HEK293 (cell line): ENCODE results near the gene CLCN1.

ENCODE experiments used
- GLI2 ChIP-seq: fragments of 450-650 bp; formaldehyde crosslinking; IDR thresholded peaks from 2 replicates; pipeline ENCODE4; 2017; ENCODE audit warnings: missing biosample characterization, missing genetic modification characterization, low read depth, borderline replicate concordance
- GLIS2 ChIP-seq: fragments of 450-650 bp; formaldehyde crosslinking; IDR thresholded peaks from 2 replicates; pipeline ENCODE4 v1.5.1; 2016; ENCODE audit warnings: missing biosample characterization, missing genetic modification characterization
- HOXD13 ChIP-seq: sonication (generic); formaldehyde crosslinking; IDR thresholded peaks from 2 replicates; pipeline ENCODE4 v1.8.0; 2022; ENCODE audit warnings: missing genetic modification reagents, borderline replicate concordance
- KLF1 ChIP-seq: fragments of 450-650 bp; formaldehyde crosslinking; IDR thresholded peaks from 2 replicates; pipeline ENCODE4 v1.5.1; 2016; ENCODE audit warnings: missing biosample characterization, missing genetic modification characterization
- PRDM6 ChIP-seq: fragments of 450-650 bp; formaldehyde crosslinking; IDR thresholded peaks from 2 replicates; pipeline ENCODE4 v1.5.1; 2017; ENCODE audit warnings: missing biosample characterization, missing genetic modification characterization
- REPIN1 ChIP-seq: fragments of 450-650 bp; formaldehyde crosslinking; IDR thresholded peaks from 2 replicates; pipeline ENCODE4 v1.5.1; 2017; ENCODE audit warnings: missing biosample characterization, missing genetic modification characterization, low read depth
- REST ChIP-seq: fragments of 450-650 bp; formaldehyde crosslinking; IDR thresholded peaks from 2 replicates; pipeline ENCODE4 v1.5.1; 2016; ENCODE audit warnings: missing biosample characterization, missing genetic modification characterization
- ZBTB21 ChIP-seq: fragments of 450-650 bp; formaldehyde crosslinking; IDR thresholded peaks from 2 replicates; pipeline ENCODE4 v1.5.1; 2017; ENCODE audit warnings: missing biosample characterization, missing genetic modification characterization
- ZNF157 ChIP-seq: fragments of 450-650 bp; formaldehyde crosslinking; IDR thresholded peaks from 2 replicates; pipeline ENCODE4 v1.5.1; 2016; ENCODE audit warnings: missing biosample characterization, missing genetic modification characterization
- ZNF175 ChIP-seq: fragments of 450-650 bp; formaldehyde crosslinking; IDR thresholded peaks from 2 replicates; pipeline ENCODE4 v1.5.1; 2016; ENCODE audit warnings: missing biosample characterization, missing genetic modification characterization
- ZNF341 ChIP-seq: fragments of 450-650 bp; formaldehyde crosslinking; IDR thresholded peaks from 2 replicates; pipeline ENCODE4; 2016; ENCODE audit warnings: low read depth, missing biosample characterization, missing genetic modification characterization
- ZNF362 ChIP-seq: fragments of 450-650 bp; formaldehyde crosslinking; IDR thresholded peaks from 2 replicates; pipeline ENCODE4 v1.5.1; 2016; ENCODE audit warnings: missing biosample characterization, missing genetic modification characterization
- ZNF518A ChIP-seq: fragments of 450-650 bp; formaldehyde crosslinking; conservative IDR thresholded peaks from 2 replicates; pipeline ENCODE4 v1.5.1; 2016; ENCODE audit warnings: low read depth, missing biosample characterization, missing genetic modification characterization
- ZNF548 ChIP-seq: fragments of 450-650 bp; formaldehyde crosslinking; IDR thresholded peaks from 2 replicates; pipeline ENCODE4 v1.5.1; 2016; ENCODE audit warnings: missing biosample characterization, missing genetic modification characterization
- ZNF561 ChIP-seq: fragments of 450-650 bp; IDR thresholded peaks from 2 replicates; pipeline ENCODE4 v1.5.1; 2018; ENCODE audit warnings: missing biosample characterization, missing genetic modification characterization, borderline replicate concordance
- ZSCAN30 ChIP-seq: fragments of 450-650 bp; IDR thresholded peaks from 2 replicates; pipeline ENCODE4 v1.5.1; 2018; ENCODE audit warnings: missing biosample characterization, mild to moderate bottlenecking, missing genetic modification characterization, moderate library complexity
- TF ChIP-seq, protein P1 (sequence below): fragments of 450-650 bp; formaldehyde crosslinking; optimal IDR thresholded peaks from 2 replicates; pipeline ENCODE3; 2016; ENCODE audit warnings: missing biosample characterization, mild to moderate bottlenecking, missing genetic modification characterization
- TF ChIP-seq, protein P2 (sequence below): IDR thresholded peaks from 2 replicates; pipeline ENCODE4 v1.6.1; 2011; ENCODE audit warnings: mild to moderate bottlenecking, low read depth, low read length, borderline replicate concordance
- TF ChIP-seq, protein P3 (sequence below): fragments of 450-650 bp; formaldehyde crosslinking; conservative IDR thresholded peaks from 2 replicates; pipeline ENCODE4 v1.5.1; 2016; ENCODE audit warnings: low read depth, missing biosample characterization, missing genetic modification characterization

CLCN1 gene

GRCh38 chr7:143287935-143288826 lies 27.7 kb upstream of the CLCN1 start, which contains the start of gene CASP2 (continued):
- TF ChIP-seq REST (tag by site-specific recombination) (0 out of 2 replicates have a peak, but pooled peaks have one; percentile 37), ZNF561 (peak; percentile 25; the same call in 1 of the 2 replicates), ZNF175 (tag by site-specific recombination) (no peak), ZNF157 (tag by site-specific recombination) (no peak), ZNF548 (tag by site-specific recombination) (no peak), ZNF341 (tag by site-specific recombination) (peak; percentile 45; the same call in 1 of the 2 replicates), ZBTB21 (no peak), ZNF362 (tag by site-specific recombination) (no peak), ZSCAN30 (tag by site-specific recombination) (peak; percentile 75), PRDM6 (tag by site-specific recombination) (no peak), KLF1 (tag by site-specific recombination) (0 out of 2 replicates have a peak, but pooled peaks have one; percentile 51), HOXD13 (no peak), REPIN1 (tag by site-specific recombination) (no peak), GLIS2 (tag by site-specific recombination) (peak; percentile 97), ZNF518A (tag by site-specific recombination) (no peak), GLI2 (no peak)
- TF ChIP-seq, protein P1, sequence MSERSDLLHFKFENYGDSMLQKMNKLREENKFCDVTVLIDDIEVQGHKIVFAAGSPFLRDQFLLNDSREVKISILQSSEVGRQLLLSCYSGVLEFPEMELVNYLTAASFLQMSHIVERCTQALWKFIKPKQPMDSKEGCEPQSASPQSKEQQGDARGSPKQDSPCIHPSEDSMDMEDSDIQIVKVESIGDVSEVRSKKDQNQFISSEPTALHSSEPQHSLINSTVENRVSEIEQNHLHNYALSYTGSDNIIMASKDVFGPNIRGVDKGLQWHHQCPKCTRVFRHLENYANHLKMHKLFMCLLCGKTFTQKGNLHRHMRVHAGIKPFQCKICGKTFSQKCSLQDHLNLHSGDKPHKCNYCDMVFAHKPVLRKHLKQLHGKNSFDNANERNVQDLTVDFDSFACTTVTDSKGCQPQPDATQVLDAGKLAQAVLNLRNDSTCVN = peak; percentile 89
- TF ChIP-seq, protein P2, sequence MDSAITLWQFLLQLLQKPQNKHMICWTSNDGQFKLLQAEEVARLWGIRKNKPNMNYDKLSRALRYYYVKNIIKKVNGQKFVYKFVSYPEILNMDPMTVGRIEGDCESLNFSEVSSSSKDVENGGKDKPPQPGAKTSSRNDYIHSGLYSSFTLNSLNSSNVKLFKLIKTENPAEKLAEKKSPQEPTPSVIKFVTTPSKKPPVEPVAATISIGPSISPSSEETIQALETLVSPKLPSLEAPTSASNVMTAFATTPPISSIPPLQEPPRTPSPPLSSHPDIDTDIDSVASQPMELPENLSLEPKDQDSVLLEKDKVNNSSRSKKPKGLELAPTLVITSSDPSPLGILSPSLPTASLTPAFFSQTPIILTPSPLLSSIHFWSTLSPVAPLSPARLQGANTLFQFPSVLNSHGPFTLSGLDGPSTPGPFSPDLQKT = no peak
- TF ChIP-seq, protein P3, sequence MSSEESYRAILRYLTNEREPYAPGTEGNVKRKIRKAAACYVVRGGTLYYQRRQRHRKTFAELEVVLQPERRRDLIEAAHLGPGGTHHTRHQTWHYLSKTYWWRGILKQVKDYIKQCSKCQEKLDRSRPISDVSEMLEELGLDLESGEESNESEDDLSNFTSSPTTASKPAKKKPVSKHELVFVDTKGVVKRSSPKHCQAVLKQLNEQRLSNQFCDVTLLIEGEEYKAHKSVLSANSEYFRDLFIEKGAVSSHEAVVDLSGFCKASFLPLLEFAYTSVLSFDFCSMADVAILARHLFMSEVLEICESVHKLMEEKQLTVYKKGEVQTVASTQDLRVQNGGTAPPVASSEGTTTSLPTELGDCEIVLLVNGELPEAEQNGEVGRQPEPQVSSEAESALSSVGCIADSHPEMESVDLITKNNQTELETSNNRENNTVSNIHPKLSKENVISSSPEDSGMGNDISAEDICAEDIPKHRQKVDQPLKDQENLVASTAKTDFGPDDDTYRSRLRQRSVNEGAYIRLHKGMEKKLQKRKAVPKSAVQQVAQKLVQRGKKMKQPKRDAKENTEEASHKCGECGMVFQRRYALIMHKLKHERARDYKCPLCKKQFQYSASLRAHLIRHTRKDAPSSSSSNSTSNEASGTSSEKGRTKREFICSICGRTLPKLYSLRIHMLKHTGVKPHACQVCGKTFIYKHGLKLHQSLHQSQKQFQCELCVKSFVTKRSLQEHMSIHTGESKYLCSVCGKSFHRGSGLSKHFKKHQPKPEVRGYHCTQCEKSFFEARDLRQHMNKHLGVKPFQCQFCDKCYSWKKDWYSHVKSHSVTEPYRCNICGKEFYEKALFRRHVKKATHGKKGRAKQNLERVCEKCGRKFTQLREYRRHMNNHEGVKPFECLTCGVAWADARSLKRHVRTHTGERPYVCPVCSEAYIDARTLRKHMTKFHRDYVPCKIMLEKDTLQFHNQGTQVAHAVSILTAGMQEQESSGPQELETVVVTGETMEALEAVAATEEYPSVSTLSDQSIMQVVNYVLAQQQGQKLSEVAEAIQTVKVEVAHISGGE (tag by site-specific recombination) = peak; percentile 49; the same call in 1 of the 2 replicates
